Lower leg skin (tissue), 3 donors: Measurements from ENCODE around the gene TTC7B.

Experiments
- POLR2A ChIP-seq, 2 donors: fragments of 450-650 bp; IDR thresholded peaks; one replicate each; pipeline ENCODE4 v1.6.1; 2016 to 2017; ENCODE audit warnings: antibody characterized with exemption in 2 of 2, mild to moderate bottlenecking in 1 of 2, moderate library complexity in 1 of 2
- TF ChIP-seq, protein P1 (sequence below), 3 donors: fragments of 450-650 bp; IDR thresholded peaks; one replicate each; pipeline ENCODE4 v1.5.1; 2016; ENCODE audit warnings: antibody characterized with exemption in 3 of 3, mild to moderate bottlenecking in 3 of 3, moderate library complexity in 2 of 3

DNA sequence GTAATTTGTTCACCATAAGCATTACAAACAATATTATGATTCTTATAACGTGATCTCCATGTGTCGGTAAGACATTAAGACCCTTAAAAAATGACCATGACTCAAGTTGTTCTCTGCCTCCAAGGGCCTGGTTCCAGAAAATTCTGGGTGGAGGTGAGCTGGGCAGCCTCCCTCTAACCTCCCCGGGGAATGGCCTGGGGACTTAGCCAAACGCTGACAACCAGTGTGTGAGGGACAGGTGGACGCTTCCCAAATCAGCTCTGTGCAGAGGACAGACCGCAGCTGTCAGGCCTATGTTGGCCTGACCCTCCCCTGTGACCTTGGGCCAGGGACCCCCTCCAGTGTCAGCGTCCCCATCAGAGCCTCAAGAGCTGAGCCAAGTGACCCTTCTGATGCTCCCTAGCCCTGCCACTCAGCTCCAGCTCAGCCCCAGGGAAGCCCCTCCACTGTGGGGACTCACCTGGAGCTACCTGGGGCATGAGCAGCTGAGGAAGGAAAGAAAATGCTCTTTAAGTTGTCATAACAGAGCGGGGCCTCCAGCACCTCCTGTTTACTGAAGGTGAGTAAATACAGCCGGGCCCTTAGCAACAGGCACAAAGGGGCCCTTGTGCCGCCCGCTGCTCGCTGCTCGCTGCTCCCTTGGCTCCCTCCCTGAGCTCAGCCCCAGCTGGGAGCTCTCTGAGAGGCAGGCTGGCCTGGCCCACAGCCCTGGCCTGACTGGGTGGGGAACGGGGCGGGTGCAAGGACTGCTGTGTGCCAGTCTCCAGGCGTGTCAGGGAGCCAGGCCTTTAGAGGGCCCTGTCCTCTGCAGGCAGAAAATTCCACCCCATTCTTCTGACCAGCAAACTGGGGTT, 302.8 kb downstream of the TTC7B start:
- no peak for TF ChIP-seq POLR2A (IDR thresholded peaks at IDR 0.05)
- TF ChIP-seq, protein P1, sequence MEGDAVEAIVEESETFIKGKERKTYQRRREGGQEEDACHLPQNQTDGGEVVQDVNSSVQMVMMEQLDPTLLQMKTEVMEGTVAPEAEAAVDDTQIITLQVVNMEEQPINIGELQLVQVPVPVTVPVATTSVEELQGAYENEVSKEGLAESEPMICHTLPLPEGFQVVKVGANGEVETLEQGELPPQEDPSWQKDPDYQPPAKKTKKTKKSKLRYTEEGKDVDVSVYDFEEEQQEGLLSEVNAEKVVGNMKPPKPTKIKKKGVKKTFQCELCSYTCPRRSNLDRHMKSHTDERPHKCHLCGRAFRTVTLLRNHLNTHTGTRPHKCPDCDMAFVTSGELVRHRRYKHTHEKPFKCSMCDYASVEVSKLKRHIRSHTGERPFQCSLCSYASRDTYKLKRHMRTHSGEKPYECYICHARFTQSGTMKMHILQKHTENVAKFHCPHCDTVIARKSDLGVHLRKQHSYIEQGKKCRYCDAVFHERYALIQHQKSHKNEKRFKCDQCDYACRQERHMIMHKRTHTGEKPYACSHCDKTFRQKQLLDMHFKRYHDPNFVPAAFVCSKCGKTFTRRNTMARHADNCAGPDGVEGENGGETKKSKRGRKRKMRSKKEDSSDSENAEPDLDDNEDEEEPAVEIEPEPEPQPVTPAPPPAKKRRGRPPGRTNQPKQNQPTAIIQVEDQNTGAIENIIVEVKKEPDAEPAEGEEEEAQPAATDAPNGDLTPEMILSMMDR (IDR thresholded peaks at IDR 0.05), result no peak
